Omental fat pad (tissue), 4 donors: ENCODE measurements around the gene ALPK3. TPM values are rescaled to one million over a fixed set of nuclear protein-coding genes. Genes with fewer than 3 reads are reported as not detected.

Experiments used
- ATAC-seq: fragments of 150-250 bp; one replicate; pipeline ENCODE4 v1.9.1; 2016; ENCODE audit warnings: mild to moderate bottlenecking, moderate library complexity; ENCODE audit not compliant: low FRiP score
- DNase-seq: peaks from one replicate; pipeline ENCODE4 v3.0.0-alpha.2; 2019; ENCODE audit warnings: low spot score
- CTCF ChIP-seq, 3 donors: fragments of 450-650 bp; IDR thresholded peaks; one replicate each; pipeline ENCODE4 v1.5.1; 2016 to 2017; ENCODE audit warnings: antibody characterized with exemption in 3 of 3, mild to moderate bottlenecking in 3 of 3, moderate library complexity in 2 of 3
- total RNA-seq, 4 donors: library from RNA; depleted of rRNA; stranded (reverse); fragments of >200 nt; gene quantifications; one replicate each; pipeline ENCODE4 v1.1.0, GENCODE V29; 2016

Gene ALPK3
- total RNA-seq, 4 donors from 2014 or later, result 3.1 to 7.7 (median 3.8) TPM

- DNase-seq, result no peak
- no peak for TF ChIP-seq CTCF (IDR thresholded peaks at IDR 0.05)
- ATAC-seq, result no peak
These were observed 39.0 kb upstream of the ALPK3 start for GRCh38 chr15:84778194-84778593.

DNA sequence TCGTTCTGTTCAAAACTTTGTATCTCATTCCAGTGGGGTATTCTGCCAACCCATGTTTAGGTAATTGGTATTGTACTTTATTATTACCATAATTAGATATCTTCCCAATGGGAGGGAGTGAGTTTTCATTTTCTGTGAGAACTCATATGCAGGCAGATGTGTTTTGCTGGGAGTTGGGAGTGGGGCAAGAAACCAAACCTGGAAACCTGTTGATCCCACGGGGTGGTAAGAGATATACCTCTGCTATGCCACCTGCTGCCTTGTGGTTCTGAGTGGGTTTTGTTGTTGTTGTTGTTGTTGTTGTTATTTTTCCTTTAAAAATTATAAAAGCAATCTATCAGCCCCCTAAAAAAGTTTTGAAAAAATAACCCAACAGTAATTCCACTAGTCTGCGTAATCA lies 36.7 kb upstream of the ALPK3 start:
- no peak for DNase-seq
- ATAC-seq, result no peak
- no peak for TF ChIP-seq CTCF (IDR thresholded peaks at IDR 0.05)

DNA sequence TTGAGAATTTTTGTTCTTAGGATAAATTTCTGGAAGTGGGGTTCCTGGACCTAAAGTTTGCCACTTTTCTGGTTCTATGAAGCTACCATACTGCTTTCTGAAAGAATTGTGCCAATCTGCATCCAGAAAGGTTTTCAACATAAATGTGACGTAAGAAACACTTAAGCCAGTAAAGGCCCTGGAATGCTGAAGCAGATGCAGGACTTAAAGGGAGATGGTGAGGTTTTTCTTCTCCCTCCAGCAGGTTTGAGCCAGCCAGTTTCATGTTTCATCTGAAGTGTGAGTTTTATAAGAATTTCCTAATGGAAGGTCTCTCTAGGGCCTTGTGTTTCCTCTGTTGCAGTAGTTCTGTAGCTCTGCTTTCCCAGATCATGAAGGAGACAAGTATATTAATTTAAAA lies 35.7 kb upstream of the ALPK3 start:
- no peak for ATAC-seq
- TF ChIP-seq CTCF (IDR thresholded peaks at IDR 0.05), result no peak
- no peak for DNase-seq

GRCh38 chr15:84782346-84782745 lies 34.8 kb upstream of the ALPK3 start:
- DNase-seq (no peak), ATAC-seq (no peak)
- TF ChIP-seq CTCF (IDR thresholded peaks at IDR 0.05), result no peak

DNA sequence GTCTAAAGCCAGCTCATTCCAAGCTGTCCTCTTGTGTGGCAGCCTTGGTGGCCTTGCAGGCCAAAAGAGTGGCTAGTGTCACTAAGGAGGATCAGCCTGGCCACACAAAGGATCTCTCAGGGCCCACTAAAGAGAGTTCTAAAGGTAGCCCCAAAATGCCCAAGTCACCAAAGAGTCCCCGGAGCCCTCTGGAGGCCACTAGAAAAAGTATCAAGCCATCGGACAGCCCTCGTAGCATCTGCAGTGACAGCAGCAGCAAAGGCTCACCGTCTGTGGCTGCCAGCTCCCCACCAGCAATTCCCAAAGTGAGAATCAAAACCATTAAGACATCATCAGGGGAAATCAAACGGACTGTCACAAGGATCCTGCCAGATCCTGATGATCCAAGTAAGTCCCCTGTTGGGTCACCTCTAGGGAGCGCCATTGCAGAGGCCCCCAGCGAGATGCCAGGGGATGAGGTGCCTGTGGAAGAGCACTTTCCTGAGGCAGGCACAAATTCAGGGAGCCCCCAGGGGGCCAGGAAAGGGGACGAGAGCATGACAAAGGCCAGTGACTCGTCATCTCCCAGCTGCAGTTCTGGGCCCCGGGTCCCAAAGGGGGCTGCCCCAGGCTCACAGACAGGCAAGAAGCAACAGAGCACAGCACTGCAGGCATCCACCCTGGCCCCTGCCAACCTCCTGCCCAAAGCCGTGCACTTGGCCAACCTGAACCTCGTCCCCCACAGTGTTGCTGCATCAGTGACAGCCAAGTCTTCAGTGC lies 33.5 kb upstream of the ALPK3 start:
- DNase-seq, result no peak
- ATAC-seq, result no peak
- no peak for TF ChIP-seq CTCF (IDR thresholded peaks at IDR 0.05)

GRCh38 chr15:84784262-84784661 lies 32.9 kb upstream of the ALPK3 start:
- DNase-seq, result no peak
- no peak for TF ChIP-seq CTCF (IDR thresholded peaks at IDR 0.05)
- ATAC-seq, result no peak

GRCh38 chr15:84785053-84785452 lies 32.1 kb upstream of the ALPK3 start:
- ATAC-seq (no peak), DNase-seq (no peak)
- TF ChIP-seq CTCF (IDR thresholded peaks at IDR 0.05), result no peak
